22Rv1 (cell line): ENCODE measurements around the gene MAP3K5.

Experiments
- CTCF ChIP-seq: fragments of 450-650 bp; IDR thresholded peaks from 2 replicates; pipeline ENCODE4 v1.5.1; 2017; ENCODE audit warnings: mild to moderate bottlenecking
- ZFX ChIP-seq: fragments of 450-650 bp; IDR thresholded peaks from 2 replicates; pipeline ENCODE4 v1.6.1; 2017; ENCODE audit warnings: antibody characterized with exemption, borderline replicate concordance

GRCh38 chr6:136752554-136752953 lies 39.7 kb downstream of the MAP3K5 start:
- no peak for TF ChIP-seq CTCF
- TF ChIP-seq ZFX, result no peak
